NCI-H460 (cell line): ENCODE data around the gene GNS. TPM values are rescaled to one million over a fixed set of nuclear protein-coding genes. Genes with fewer than 3 reads are reported as not detected.

Source experiments
- DNase-seq: peaks from one replicate; pipeline ENCODE4 v3.0.0-alpha.2; 2016; ENCODE audit warnings: low read depth; ENCODE audit errors: extremely low read depth
- total RNA-seq: library from RNA; depleted of rRNA; stranded (reverse); fragments of >200 nt; shearing (Covaris generic); gene quantifications from 2 replicates; pipeline ENCODE4 v1.2.3, GENCODE V29; 2014

Gene GNS
- total RNA-seq, 1 experiment from 2014 or later: 139 TPM

DNA sequence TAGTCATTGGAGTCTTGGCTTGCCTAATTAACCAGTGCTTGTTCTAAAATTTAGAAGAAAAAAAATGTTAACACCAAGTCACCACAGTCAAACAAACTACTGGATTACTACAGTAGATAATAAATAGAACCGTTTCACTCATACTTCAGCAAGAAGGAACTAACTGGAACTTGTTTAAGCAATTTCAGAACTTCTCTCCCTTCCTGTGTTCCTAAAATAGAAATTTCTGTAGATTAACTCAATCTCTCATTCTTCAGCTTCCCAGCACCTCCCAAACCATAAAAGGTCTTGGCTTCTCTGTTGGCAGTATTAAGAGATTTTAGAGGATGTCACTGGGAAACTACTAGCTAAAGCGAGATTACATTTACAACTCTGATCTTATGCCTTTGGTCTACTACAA, 18.6 kb downstream of the GNS start:
- no peak for DNase-seq

DNA sequence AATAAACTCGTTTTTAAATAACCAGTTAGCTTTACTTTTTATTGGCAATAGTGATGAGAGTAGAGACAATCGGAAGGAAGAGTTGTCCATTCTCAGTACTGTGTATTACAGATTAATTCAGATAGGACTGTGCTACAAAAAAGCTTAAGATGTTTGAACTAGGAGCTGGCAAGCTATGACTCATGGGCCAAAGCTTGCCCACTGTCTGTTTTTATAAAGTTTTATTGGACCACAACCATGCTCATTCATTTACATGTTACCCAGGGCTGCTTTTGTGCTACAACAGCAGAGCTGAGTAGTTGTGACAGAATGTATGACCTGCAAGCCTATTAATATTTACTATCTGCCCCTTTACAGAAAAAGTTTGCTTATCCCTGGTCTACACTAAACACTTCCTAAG, 19.4 kb downstream of the GNS start:
- DNase-seq: no peak

DNA sequence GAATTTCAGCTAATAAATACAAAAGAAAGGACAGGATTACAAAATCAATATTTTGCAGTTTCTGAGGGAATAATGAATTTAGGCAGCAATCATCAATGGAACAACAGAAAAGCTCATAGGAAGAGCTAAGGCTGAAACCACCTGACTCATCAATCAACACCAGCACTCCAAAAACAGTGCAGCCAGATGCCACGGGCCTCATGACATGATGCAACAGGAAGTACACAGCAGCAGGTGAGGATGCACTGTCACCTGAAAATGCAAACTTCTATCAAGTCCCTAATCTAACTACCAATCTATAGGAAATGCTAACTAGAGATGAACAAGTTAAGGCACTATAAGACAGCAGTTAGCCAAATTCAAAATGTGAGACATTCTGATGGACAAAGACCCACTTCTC, 21.7 kb downstream of the GNS start:
- no peak for DNase-seq

DNA sequence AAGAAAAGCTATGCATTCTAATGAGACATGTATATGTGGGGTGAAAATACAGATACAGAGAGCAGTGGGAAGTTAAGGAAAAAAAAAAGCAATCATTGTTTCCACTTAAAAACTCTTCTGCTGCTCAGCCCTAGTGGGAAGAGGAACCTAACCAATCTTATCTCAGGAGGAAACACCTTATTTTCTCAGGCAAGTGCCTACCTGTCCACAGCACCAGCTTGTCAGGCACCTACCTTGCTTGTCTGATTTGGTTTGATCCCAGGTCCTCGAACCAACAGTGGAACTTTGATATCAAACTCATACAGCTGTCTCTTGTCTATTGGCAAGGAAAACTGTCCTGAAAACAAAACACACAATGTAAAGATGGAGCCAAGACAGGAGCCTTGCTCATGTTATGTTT, 22.4 kb downstream of the GNS start:
- DNase-seq: no peak

DNA sequence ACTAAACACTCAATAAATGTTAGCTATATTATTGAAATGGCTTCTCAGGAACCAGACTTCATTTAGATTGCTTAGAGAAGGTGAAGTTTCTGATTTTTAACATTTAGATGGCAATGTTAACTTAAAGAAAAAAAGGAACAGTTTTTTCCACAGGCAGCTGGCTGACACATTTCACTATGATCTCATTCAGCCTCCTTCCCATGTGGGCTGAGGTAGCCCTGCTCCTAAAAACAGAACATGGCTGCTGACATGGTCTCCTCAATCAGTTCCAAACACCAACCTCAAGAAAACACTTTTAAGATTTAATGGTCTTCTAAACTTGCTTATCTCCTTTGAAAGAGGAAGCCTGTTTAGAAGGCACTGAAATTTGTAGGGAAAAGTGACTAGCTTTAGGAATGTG, 23.8 kb downstream of the GNS start:
- no peak for DNase-seq

DNA sequence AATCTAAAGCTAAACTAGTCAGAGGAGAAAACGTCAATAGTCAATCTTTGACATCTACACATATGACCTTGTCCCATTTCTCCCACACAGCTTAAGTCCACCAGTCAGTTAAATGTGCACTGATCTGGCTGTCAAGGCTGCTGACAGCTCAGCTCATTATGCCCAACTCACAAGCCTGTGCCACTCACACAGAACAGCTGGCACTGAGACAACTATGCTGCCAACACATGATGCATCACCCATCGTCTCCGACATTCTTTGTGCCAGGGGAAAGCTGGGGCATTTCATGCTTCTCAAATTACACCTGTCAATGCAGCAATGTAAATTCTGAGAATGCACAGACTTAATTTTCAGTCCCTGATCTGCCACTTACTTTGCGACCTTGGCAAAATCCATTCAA, 25.3 kb downstream of the GNS start:
- peak; percentile 81 for DNase-seq

DNA sequence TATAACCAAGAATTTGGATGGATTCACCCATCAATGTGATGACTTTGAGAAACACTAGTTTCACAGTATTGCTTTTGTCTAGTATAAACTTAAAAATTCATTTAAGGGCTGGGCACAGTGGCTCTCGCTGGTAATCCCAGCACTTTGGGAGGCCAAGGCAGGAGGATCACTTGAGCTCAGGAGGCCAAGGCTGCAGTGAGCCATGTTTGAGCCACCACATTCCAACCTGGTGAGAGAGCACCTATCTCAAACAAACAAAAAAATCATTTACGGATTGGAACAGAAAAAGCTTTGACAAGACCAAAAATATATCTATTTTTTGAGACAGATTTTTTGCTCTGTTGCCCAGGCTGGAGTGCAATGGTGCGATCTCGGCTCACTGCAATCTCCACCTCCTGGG, 27.5 kb downstream of the GNS start:
- no peak for DNase-seq

DNA sequence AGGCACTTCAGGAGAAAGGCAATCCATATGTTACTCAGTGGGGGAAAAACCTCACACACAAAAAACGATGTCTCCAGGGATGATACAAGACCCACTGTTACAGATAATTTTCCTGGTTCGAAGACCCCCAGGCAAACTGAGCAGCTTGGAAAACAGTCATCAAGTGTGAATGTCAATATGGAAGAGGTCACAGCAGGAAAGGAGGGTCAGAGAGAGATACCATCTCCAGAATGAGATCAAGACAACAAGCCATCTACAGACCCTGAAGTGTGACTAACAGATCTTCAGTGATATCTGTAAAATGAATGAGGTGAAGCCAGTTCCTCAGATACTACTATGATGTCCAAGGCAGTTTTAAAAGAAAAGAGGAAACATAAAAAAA, 28.6 kb downstream of the GNS start:
- DNase-seq: no peak

DNA sequence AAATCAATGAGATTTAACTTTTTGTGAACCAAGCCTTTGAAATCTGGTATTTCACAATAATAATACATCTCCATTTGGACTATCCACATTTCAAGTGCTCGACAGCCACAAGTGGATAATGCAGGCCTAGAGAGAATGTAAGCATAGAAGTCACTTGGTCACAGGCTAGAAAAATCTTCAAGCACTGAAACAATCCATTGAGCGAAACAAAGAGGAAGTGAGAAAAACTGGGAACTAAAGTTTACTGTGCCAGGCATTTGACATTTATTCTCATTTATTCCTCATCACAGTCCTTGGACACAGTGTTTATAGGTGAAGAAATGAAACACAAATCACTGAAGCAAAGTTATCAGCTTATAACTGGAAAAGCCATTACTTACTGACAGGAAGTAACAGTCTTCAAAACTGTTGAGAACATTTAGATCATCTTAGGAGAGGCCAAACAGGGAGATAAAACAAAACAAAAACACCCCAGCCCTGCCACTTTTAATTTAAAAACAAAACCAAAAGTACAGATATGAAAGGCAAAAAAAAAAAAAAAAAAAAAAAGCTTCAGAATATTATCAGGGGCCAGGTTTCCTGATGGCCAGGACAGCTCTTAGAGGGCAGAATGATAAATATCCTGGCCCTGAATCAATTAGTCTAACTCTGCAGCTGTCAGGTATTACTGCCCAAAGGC, 29.2 kb downstream of the GNS start:
- DNase-seq: no peak

DNA sequence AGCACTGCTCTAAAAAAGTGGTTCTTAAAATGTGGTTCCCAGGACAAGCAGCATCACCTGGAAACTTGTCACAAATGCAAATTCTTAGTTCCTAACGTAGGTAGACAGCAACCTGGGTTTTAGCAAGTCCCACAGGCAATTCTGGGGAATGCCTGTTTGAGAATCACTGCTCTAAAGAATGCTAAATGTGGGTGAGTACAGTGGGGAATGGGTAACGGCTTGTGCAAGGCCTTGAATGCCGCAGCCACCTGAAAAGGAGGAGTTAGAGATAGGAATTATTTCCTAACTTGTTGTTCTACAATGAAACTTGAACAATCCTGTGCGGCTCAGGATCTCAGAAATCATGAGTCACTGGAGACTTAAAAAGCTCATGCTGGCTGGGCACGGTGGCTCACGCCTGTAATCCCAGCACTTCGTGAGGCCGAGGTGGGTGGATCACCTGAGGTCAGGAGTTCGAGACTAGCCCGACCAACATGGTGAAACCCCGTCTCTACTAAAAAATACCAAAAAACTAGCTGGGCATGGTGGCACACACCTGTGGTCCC, 34.9 kb downstream of the GNS start:
- DNase-seq: no peak

DNA sequence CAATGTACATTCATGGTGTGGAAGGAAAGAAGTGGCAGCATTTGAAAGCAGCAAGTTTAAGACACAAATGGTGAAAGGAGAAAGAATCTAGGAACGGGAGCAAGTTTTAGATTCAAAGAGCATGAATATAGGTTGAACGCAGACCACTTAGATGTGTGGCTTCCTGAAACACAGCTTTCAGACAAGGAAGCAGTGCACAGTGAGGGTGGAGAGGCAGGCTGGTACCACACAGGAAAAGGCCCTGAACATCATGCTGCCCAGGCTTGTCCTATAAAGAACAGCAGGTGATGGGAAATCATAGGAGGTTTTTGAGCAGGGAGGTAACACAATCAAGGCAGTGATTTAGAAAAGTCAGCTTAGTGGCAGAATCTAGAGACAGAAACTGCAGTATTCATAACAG, 35.6 kb downstream of the GNS start:
- no peak for DNase-seq

DNA sequence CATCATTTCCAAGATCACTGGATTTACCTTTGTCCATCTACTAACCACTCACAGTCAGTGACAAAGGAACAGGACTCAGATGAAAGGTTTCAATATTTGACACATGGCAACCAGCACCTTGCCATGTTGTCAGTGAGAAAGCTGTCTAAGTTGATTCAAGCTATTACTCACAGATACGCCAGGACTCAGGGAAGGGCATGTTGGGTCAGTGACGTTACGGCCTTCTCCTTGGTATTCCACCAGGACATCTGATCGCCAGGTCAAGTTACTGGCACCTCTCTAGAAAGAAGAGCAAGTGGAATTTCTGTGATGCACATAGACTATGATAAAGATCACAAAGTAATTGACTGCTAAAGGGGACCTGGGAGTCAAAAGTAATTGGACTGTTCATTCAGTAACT, 36.4 kb downstream of the GNS start:
- no peak for DNase-seq

DNA sequence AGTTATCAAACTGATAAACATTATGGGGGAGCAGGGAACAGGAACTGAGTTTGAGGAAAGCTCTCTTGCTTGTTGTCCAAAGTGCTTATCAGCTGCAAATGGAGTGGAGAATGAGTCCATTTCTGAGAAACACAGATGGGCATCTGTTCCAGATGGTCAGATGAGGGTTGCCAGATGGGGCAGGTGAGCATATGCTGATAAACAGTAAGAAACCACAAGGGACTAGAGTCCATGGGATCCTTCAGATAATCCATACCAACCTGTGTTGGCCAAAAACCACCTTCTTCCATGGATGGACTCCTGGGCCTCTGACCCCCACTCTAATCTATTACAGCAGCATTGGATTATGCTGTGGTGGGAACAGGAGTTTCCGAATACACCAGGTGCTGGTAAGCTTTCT, 38.3 kb downstream of the GNS start:
- no peak for DNase-seq

DNA sequence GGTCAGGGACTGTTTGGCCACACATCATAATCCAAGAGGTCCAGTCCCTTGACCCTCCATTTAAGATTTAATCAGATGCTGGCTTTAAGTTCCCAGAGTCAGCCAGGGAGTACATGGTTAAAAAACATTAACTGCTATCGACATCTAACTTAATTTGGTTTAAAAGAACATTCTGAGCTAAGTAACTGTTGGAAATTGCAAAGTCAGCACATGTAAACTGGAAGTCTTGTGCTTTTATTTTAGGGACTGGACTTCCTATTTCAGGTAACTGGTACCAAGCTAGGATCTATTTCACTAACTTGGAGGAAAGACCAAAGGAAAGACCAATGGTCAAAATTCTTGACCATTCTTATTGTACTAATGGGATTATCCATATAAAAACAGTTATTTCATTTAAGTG, 40.6 kb downstream of the GNS start:
- DNase-seq: no peak

DNA sequence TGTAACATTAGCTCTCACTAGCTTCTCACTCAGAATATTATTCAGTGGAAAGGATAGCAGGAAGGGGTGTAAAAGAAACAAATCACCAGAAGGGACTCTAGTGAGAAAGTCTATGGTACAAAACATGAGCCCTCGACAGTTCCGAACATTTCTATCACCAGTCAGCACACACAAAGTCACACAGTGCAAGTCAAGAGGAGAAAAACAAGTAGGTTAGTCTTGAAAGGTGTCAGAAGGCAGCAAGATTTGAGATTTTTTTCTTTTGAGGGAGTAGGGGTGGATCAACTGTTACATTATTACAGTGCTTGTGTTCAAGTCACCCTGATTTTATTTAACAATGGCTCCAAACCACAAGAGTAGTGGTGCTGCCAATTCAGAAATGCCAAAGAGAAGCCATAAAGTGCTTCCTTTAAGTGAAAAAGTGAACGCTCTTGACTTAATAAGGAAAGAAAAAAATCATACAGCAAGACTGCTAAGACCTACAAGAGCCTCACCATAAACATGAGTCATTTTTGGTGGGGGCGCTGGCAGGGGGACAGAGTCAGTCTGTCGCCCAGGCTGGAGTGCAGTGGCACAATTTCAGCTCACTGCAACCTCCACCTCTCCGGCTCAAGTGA, 42.3 kb downstream of the GNS start:
- DNase-seq: no peak

DNA sequence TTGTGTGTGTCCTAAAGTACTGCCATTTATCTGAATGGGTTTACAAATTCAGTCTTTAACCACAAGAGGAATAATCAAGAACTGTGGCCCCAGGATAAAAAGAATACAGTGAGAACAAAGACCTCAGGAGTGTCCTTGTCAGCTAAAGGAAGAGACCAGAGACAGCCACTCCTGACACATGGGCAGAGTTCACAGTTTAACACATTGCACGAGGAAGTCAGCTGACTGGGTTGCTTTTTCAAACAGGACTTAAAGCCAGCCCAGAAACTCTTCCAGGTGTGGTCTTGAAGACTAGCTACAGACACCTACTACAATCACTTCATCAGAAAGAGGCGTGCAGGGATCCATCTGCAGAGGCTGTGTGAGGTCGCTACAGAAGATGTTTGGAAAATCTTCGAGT, 42.8 kb downstream of the GNS start:
- DNase-seq: no peak

DNA sequence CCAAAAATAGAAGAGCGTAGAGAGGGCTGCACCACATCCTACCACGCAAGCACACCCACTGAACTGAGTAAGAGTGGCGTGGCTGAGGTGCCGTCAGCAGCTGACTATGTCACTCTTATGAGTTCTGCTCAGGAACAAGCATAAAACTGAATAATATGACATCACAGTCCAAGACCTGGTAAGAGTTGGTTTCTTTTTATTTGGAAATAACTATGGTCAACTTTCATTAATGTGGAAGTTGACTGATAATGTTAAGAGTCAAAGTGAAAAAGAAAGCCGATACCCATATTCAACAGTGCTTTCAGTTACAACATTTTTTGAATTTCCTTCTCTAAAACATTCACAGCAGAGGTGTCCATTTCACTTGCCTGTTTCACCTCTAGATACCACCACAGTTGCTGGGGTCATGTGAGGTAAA, 44.6 kb downstream of the GNS start:
- no peak for DNase-seq

DNA sequence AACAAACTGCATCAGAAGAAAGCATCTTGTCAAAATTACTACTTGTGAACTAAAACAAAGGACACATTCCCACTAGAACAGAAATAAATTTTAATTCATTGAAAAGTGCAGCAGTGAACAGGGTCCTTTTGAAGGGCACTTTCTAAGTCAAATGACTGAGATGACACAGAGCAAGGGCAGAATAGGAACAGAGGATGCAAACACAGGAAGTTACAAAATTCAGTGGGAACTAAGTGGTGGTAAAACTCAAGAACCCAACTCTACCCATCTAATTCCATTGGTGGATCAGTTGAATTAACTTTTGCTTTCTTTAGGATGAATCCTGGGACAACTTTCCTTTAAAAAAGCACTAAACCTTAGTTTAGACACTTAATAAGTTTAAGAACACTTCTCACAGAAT, 45.8 kb downstream of the GNS start:
- DNase-seq: no peak

DNA sequence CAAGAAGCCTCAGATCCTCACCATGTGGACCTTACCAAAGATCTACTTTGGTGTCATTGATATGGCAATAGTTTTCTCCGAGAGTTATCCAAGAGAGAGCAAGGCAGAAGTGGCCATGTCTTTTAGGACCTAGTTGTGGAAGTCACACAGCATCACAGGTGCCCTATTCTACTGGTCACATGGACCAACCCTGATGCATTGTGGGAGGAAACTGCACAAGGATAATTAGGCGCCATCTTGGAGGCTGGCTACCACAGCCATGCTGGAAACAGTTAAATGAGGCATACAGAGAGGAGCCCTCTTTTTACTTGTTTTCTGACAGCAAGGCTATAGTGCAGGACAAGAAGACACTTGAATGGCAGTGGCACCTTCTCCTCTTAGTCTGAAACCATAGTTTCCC, 49.8 kb downstream of the GNS start:
- DNase-seq: no peak

DNA sequence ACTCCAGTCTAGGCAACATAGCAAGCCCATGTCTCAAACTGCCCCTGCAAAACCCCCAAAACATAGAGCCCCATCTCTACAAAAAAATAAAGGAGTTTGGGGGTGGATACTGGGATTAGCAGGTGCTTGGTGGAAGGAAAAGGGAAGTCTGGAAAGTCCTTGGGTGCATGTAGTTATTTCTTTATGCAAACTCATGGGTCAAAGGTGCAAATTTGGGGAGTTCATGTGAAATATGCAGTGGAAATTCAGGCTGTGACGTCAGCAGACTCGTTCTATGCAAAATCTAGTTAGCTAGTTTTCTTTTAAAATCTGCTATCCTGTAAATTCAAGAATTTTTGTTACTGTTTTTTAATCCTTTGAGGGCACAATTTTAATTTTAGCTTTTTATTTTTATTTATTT, 51.3 kb downstream of the GNS start:
- no peak for DNase-seq

DNA sequence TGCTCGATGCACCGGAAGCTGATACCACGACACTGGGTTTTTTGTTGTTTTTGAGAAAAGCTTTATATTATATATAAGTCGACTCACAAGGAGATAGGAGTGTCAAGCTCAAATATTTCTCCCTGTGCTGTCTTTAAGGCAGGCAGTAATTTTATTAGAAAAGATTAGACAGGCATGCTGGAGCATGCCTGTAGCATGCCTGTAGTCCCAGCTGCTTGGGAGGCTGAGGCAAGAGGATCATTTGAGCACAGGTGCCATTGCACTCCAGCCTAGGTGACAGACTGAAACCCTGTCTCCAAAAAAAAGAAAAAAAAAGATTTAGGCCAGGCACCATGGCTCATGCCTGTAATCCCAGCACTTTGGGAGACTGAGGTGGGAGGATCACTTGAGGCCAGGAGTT, 51.8 kb downstream of the GNS start:
- no peak for DNase-seq

DNA sequence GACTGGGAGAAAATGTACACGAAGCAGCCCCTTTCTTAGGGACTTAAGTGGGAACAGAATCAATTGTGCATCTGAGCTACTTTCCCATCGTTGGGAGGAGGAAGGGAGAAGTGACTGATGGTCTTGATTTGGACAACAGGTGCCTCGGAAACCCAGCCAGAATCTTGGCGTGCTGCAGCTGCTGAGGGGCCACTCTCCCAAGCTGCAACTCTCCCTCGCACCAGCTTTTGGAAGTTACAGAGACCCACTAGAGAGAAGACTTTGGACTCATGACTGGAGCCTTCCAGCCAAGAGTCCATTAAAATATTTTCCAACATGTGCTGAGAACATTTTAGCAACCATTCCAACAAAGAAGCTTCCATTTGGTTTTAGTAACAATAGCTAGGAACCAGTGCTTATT, 52.3 kb downstream of the GNS start:
- no peak for DNase-seq

DNA sequence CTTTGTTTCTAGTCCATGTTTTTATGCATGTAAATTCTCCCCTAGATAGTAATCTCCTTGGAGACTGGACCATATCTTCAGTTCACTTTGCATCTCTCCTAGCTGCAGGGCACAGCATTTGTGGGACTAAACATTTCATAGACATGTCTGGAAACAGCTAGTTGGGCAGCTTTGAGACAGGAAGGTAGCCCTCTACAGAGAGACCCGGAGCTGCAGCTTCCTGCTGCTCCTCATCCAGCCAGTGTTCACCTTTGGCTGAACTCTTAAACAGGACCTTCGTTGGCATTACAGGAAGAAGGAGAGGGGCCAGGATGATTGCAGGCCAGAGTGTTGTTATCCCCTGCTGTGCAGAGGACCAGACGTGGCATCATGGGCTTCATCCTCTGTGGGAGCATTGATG, 52.9 kb downstream of the GNS start:
- no peak for DNase-seq
